HepG2 (cell line): Measurements from ENCODE around the gene PRRT2.

Experiments used
- CEBPB ChIP-seq: IDR thresholded peaks from 2 replicates; pipeline ENCODE4 v1.6.1; 2011; ENCODE audit warnings: low read depth, low read length, improper control_type of control experiment, borderline replicate concordance
- ZNF652 ChIP-seq: IDR thresholded peaks from 2 replicates; pipeline ENCODE4 v1.6.1; 2016; ENCODE audit warnings: low read depth, borderline replicate concordance
- ZSCAN9 ChIP-seq: IDR thresholded peaks from 2 replicates; pipeline ENCODE4 v1.6.1; 2016; ENCODE audit warnings: borderline replicate concordance

GRCh38 chr16:29784901-29785500 lies 27.0 kb upstream of the PRRT2 start:
- no peak for TF ChIP-seq CEBPB
- no peak for TF ChIP-seq ZSCAN9 (CRISPR knock-in tag)
- TF ChIP-seq ZNF652 (CRISPR knock-in tag): no peak; the same call in 1 of the 2 replicates
